Measurements from ENCODE around the gene ZNF618. TPM values are rescaled to one million over a fixed set of nuclear protein-coding genes. Genes with fewer than 3 reads are reported as not detected.

Gene ZNF618
- total RNA-seq, 1 donor from 2014 or later, result 10.2 TPM

GRCh38 chr9:114076237-114077161, 200.4 kb downstream of the ZNF618 start:
- no peaks in the 10 kb centered on the region for H3K36me3 ChIP-seq
- TF ChIP-seq, protein P1, sequence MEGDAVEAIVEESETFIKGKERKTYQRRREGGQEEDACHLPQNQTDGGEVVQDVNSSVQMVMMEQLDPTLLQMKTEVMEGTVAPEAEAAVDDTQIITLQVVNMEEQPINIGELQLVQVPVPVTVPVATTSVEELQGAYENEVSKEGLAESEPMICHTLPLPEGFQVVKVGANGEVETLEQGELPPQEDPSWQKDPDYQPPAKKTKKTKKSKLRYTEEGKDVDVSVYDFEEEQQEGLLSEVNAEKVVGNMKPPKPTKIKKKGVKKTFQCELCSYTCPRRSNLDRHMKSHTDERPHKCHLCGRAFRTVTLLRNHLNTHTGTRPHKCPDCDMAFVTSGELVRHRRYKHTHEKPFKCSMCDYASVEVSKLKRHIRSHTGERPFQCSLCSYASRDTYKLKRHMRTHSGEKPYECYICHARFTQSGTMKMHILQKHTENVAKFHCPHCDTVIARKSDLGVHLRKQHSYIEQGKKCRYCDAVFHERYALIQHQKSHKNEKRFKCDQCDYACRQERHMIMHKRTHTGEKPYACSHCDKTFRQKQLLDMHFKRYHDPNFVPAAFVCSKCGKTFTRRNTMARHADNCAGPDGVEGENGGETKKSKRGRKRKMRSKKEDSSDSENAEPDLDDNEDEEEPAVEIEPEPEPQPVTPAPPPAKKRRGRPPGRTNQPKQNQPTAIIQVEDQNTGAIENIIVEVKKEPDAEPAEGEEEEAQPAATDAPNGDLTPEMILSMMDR (IDR thresholded peaks at IDR 0.05), result no peak
- H3K9me3 ChIP-seq, result no peaks in the 10 kb centered on the region
- intact Hi-C loops (cut with DNase I), result no loop called here
- ATAC-seq (no peak), DNase-seq (no peak)
- no peaks in the 10 kb centered on the region for H3K27me3 ChIP-seq (ENCODE audit: low read depth)
- H3K4me3 ChIP-seq, result no peak overlapping the region
- peaks cover 32% of the 10 kb centered on the region for H3K4me1 ChIP-seq
- no peak overlapping the region for H3K27ac ChIP-seq

- Histone ChIP-seq H3K27ac (no peak overlapping the region), H3K4me3 (no peak overlapping the region), H3K27me3 (ENCODE audit: low read depth) (no peaks in the 10 kb centered on the region), H3K4me1 (peaks cover 33% of the 10 kb centered on the region), H3K36me3 (no peaks in the 10 kb centered on the region), H3K9me3 (no peaks in the 10 kb centered on the region)
- intact Hi-C loops (cut with DNase I), result no loop called here
- DNase-seq (no peak), ATAC-seq (no peak)
- TF ChIP-seq, protein P1 (IDR thresholded peaks at IDR 0.05), result no peak
Measured at GRCh38 chr9:114077162-114077837, 201.2 kb downstream of the ZNF618 start.

- intact Hi-C loops (cut with DNase I), result no loop called here
- Histone ChIP-seq H3K4me1 (peaks cover 35% of the 10 kb centered on the region), H3K27me3 (ENCODE audit: low read depth) (no peaks in the 10 kb centered on the region), H3K27ac (no peak within 1 kb of the TSS), H3K36me3 (no peaks in the 10 kb centered on the region), H3K4me3 (no peak within 1 kb of the TSS), H3K9me3 (no peaks in the 10 kb centered on the region)
- DNase-seq, result no peak
- no peak for ATAC-seq
- TF ChIP-seq, protein P1 (IDR thresholded peaks at IDR 0.05), result no peak
Measured at GRCh38 chr9:114078021-114078780, 202.1 kb downstream of the ZNF618 start, which contains the start of gene AMBP. AMBP (minus strand) TSS chr9:114078300; CDS start chr9:114078209, 91 bp downstream.

DNA sequence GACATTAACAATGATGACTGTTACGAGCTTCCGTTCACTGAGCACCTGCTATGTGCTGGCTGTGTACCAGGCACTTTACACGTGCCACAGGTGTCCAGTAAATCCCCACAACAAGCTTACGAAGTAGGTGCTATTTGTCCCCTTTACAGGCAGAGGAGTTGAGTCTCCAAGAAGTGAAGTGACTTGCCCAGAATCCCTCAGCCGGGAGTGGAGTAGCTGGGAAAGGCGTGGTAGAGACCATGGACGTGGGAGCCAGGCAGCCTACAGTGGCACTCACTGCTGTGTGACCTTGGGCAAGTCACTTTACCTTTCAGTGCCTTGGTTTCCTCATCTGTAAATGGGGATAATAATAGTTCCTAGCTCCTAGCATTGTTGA, 202.7 kb downstream of the ZNF618 start:
- TF ChIP-seq, protein P1 (IDR thresholded peaks at IDR 0.05), result no peak
- Histone ChIP-seq H3K27me3 (ENCODE audit: low read depth) (no peaks in the 10 kb centered on the region), H3K4me1 (peaks cover 35% of the 10 kb centered on the region), H3K9me3 (no peaks in the 10 kb centered on the region), H3K36me3 (no peaks in the 10 kb centered on the region), H3K27ac (no peak overlapping the region), H3K4me3 (no peak overlapping the region)
- ATAC-seq (no peak), DNase-seq (no peak)
- intact Hi-C loops (cut with DNase I), result no loop called here

DNA sequence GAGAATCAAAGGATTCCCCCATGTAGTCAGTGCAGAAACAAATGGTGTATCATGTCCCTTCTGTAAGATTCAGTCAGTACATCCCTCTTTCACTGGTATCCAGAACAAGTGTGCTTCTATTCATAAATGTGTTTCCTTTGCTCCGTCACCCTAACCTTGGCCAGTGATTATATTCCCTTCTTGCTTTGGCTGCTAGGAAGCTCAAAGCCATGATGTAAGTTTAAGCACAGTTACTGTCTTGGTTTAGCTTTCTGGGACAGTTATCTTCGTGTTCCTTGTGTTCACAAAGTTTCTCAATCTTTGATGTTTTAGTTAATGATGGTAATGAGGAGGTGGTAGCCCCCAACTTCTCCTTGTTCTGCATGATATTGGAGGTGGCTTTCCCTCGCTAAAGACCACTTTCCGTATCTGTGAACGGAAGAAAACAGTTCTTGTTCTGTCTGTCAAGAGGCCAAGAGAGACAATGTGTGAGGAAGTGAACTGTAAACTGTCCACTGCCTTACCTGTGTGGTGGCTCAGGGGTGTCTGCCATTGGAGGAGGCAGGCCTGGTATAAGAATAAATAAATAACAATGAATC, 204.2 kb downstream of the ZNF618 start:
- TF ChIP-seq, protein P1 (IDR thresholded peaks at IDR 0.05), result no peak
- H3K36me3 ChIP-seq, result no peaks in the 10 kb centered on the region
- H3K4me3 ChIP-seq, result no peak overlapping the region
- no peak for DNase-seq
- peaks cover 35% of the 10 kb centered on the region for H3K4me1 ChIP-seq
- ATAC-seq, result peak in 1 of 2 donors; percentile 25
- intact Hi-C loops (cut with DNase I), result no loop called here
- H3K27ac ChIP-seq, result peak overlapping the region; percentile 18
- H3K9me3 ChIP-seq, result no peaks in the 10 kb centered on the region
- no peaks in the 10 kb centered on the region for H3K27me3 ChIP-seq (ENCODE audit: low read depth)

All from lower lobe of right lung (tissue), 2 donors.